Tibial nerve (tissue), 4 donors: ENCODE measurements around the gene TPRG1L. TPM values are rescaled to one million over a fixed set of nuclear protein-coding genes. Genes with fewer than 3 reads are reported as not detected.

Experiments used
- DNase-seq, 2 donors: peaks; one replicate each; pipeline ENCODE4 v3.0.0-alpha.2; 2019; ENCODE audit warnings: low spot score in 2 of 2
- H3K27ac ChIP-seq, 4 donors: fragments of 200-600 bp; sonication (generic) in 3 of 4; one replicate each; pipeline ENCODE4 v1.5.1; 2017 to 2019; ENCODE audit warnings: mild to moderate bottlenecking in 1 of 4
- H3K27me3 ChIP-seq, 2 donors: fragments of 200-600 bp; sonication (generic) in 1 of 2; one replicate each; pipeline versions ENCODE4 v1.5.1 to v1.6.0; 2017 to 2019
- H3K36me3 ChIP-seq, 3 donors: fragments of 200-600 bp; sonication (generic); one replicate each; pipeline ENCODE4 v1.5.1; 2018 to 2019
- H3K4me1 ChIP-seq, 4 donors: fragments of 200-600 bp; sonication (generic) in 3 of 4; one replicate each; pipeline ENCODE4 v1.5.1; 2017 to 2019
- H3K4me3 ChIP-seq, 4 donors: fragments of 200-600 bp; sonication (generic) in 3 of 4; one replicate each; pipeline ENCODE4 v1.5.1; 2017 to 2019; ENCODE audit warnings: mild to moderate bottlenecking in 1 of 4, moderate library complexity in 1 of 4
- H3K9me3 ChIP-seq, 4 donors: fragments of 200-600 bp; sonication (generic) in 3 of 4; one replicate each; pipeline ENCODE4 v1.5.1; 2017 to 2019
- CTCF ChIP-seq, 5 experiments: fragments of 200-600 bp in 3 of 5; fragments of 450-650 bp in 2 of 5; sonication (generic) in 3 of 5; IDR thresholded peaks; one replicate each; pipeline ENCODE4 v1.5.1; 2016 to 2019; ENCODE audit warnings: antibody characterized with exemption in 5 of 5, mild to moderate bottlenecking in 3 of 5, moderate library complexity in 2 of 5
- EP300 ChIP-seq, 2 donors: sonication (generic); formaldehyde crosslinking; IDR thresholded peaks; one replicate each; pipeline ENCODE4 v1.6.1; 2017; ENCODE audit warnings: antibody characterized with exemption in 2 of 2, mild to moderate bottlenecking in 1 of 2
- POLR2A ChIP-seq, 2 donors: fragments of 450-650 bp; IDR thresholded peaks; one replicate each; pipeline ENCODE4 v1.6.1; 2017; ENCODE audit warnings: antibody characterized with exemption in 2 of 2, mild to moderate bottlenecking in 2 of 2, moderate library complexity in 2 of 2
- WGBS, 2 donors: methylation state at CpG; one replicate each; pipeline ENCODE4 v1.1.5; 2018; 5-methylcytosine and 5-hydroxymethylcytosine counted together
- total RNA-seq, 4 donors: library from RNA; depleted of rRNA; stranded (reverse); fragments of >200 nt; gene quantifications; one replicate each; pipeline ENCODE4 v1.1.0, GENCODE V29; 2016

The TPRG1L gene
- total RNA-seq, 4 donors from 2014 or later, result 26.7 to 39.8 (median 34.7) TPM

DNA sequence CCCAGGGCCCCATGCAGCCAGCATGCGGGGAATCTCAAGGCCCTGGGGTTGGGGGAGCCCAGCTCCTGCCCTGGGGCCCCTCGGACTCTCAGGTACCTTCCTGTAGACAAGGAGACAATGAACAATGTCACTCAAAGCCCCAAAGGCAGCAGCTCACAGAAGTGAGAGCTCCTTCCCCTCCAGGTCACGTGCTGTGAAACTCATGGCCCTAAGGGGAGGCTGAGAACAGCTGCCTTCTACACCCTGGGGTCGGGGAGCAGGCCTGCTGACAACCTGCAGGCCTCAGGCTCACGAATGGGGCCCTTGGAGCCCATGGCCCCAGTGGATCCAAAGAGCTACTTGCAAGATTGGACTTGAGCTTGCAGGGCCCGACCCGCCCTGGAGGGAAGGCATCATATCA is 16.7 kb upstream of the TPRG1L start:
- 82 to 88% methylated on average over 5 of the region's 7 CpGs for WGBS, 2 donors
- H3K36me3 ChIP-seq, result no peaks in the 10 kb centered on the region
- peaks cover 0 to 30% (median 16%) of the 10 kb centered on the region in 4 donors for H3K4me1 ChIP-seq
- H3K27ac ChIP-seq, result no peak overlapping the region
- TF ChIP-seq EP300 (IDR thresholded peaks at IDR 0.05) (no peak), CTCF (IDR thresholded peaks at IDR 0.05) (no peak), POLR2A (IDR thresholded peaks at IDR 0.05) (no peak)
- no peak for DNase-seq
- no peak overlapping the region for H3K4me3 ChIP-seq
- H3K27me3 ChIP-seq, result peaks cover 0 to 28% of the 10 kb centered on the region in 2 donors
- no peaks in the 10 kb centered on the region for H3K9me3 ChIP-seq

DNA sequence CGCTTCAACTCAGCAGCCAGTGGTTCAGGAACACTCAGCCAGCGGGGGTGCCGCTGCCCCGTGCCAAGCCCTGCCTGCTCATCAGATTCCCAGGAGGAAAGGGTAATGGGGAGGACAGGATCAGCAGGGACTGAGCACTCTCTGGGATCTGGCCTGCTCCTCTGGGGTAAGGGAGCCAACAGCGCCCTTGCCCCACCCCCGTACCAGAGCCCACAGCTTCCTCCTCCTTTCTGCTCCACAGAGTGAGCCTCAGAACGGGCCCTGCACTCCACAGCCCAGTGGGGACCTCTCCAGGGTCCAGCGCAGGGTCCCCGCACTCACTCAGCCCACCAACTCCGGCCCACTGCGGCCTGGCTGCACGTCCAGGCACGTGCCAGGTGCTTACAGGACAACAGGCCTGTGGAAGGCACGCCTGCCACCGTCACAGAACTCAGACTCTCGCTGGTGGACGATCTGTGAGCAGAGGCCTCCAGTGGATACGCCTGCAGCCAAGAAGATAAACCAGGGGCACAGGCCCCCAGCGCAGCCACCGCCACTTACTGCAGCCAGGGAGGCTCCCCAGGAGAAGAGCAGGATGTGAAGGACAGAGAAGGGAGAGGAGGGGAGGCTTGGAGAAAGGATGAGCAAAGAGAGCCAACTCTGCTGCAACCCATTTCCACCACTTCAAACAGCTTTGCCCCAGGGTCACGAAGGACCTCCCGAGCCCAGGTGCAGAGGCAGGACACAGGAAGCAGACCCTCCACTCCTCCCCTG is 15.6 kb upstream of the TPRG1L start:
- H3K27ac ChIP-seq, result no peak overlapping the region
- H3K4me1 ChIP-seq, result peaks cover 0 to 26% (median 16%) of the 10 kb centered on the region in 4 donors
- no peak for DNase-seq
- H3K27me3 ChIP-seq, result peaks cover 0 to 28% of the 10 kb centered on the region in 2 donors
- no peaks in the 10 kb centered on the region for H3K9me3 ChIP-seq
- H3K36me3 ChIP-seq, result no peaks in the 10 kb centered on the region
- TF ChIP-seq POLR2A (IDR thresholded peaks at IDR 0.05) (no peak), CTCF (IDR thresholded peaks at IDR 0.05) (no peak), EP300 (IDR thresholded peaks at IDR 0.05) (no peak)
- WGBS, 2 donors, result 73 to 75% methylated on average over 18 to 20 of the region's 22 CpGs
- no peak overlapping the region for H3K4me3 ChIP-seq

- Histone ChIP-seq H3K27me3 (peaks cover 0 to 28% of the 10 kb centered on the region in 2 donors), H3K4me1 (peaks cover 0 to 26% (median 16%) of the 10 kb centered on the region in 4 donors), H3K27ac (no peak overlapping the region), H3K4me3 (peak overlapping the region in 1 of 4 donors; percentile 25), H3K9me3 (no peaks in the 10 kb centered on the region), H3K36me3 (no peaks in the 10 kb centered on the region)
- no peak for DNase-seq
- 57 to 65% methylated on average over 19 to 20 of the region's 24 CpGs for WGBS, 2 donors
- TF ChIP-seq POLR2A (IDR thresholded peaks at IDR 0.05) (no peak), CTCF (IDR thresholded peaks at IDR 0.05) (no peak), EP300 (IDR thresholded peaks at IDR 0.05) (no peak)
These were observed 14.9 kb upstream of the TPRG1L start for GRCh38 chr1:3609769-3610526.

GRCh38 chr1:3610527-3611169 is 14.2 kb upstream of the TPRG1L start:
- Histone ChIP-seq H3K4me3 (peak overlapping the region; percentile 24 to 48 (median 35)), H3K27me3 (peaks cover 0 to 28% of the 10 kb centered on the region in 2 donors), H3K9me3 (no peaks in the 10 kb centered on the region), H3K27ac (no peak overlapping the region), H3K4me1 (peaks cover 0 to 26% (median 16%) of the 10 kb centered on the region in 4 donors), H3K36me3 (no peaks in the 10 kb centered on the region)
- WGBS, 2 donors, result 1 to 3% methylated on average over 16 to 17 of the region's 27 CpGs
- no peak for TF ChIP-seq EP300 (IDR thresholded peaks at IDR 0.05)
- TF ChIP-seq CTCF (IDR thresholded peaks at IDR 0.05), result no peak
- TF ChIP-seq POLR2A (IDR thresholded peaks at IDR 0.05), result no peak
- DNase-seq, result no peak
